Fibroblast of villous mesenchyme (primary cell): ENCODE results near the gene PCBP3. TPM values are rescaled to one million over a fixed set of nuclear protein-coding genes. Genes with fewer than 3 reads are reported as not detected.
"Not testable (repeated sequence)": the region's sequence is repeated elsewhere in the genome, so short reads cannot be mapped to it uniquely, and the experiment has no call there.

Source experiments
- DNase-seq: peaks from one replicate; pipeline ENCODE4 v3.0.0-alpha.2; 2010; ENCODE audit warnings: low read depth
- H3K4me3 ChIP-seq: 2 replicates; pipeline ENCODE4 v1.5.1; 2011; ENCODE audit warnings: low read depth, mild to moderate bottlenecking, low read length
- total RNA-seq: library from RNA; depleted of rRNA; stranded (reverse); fragments of >200 nt; gene quantifications from 2 replicates; pipeline ENCODE4 v1.2.3, GENCODE V29; 2012
- TF ChIP-seq, protein P1 (sequence below): IDR thresholded peaks from 2 replicates; pipeline ENCODE4 v1.5.1; 2012; ENCODE audit warnings: low read depth, mild to moderate bottlenecking, low read length; ENCODE audit not compliant: insufficient read depth

The PCBP3 gene
- total RNA-seq, 1 donor: 1.3 TPM

DNA sequence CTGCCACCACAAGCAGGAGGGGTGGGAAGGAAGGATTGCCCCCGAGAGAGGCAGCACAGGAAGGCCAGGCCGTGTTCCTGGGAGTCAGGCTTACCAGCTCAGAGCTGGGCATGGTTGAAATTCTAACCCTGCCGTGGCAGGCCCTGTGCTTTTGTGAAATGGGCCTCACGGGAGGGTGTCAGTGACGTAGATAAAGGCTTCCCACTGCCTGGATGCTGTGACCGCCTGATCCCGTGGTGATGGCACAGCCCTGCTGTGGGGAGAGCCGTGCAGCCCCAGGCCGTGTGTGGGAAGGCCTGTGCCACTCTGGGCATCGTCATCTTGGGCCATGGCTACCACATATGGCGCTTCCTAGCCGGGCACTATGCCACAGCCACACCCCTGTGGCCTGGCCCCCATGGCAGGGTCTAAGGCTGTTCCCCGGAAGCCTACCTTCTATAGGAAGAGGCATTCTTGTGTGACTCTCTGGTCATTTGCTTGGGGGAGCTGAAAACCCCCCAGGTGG is 161.3 kb downstream of the PCBP3 start:
- TF ChIP-seq, protein P1, sequence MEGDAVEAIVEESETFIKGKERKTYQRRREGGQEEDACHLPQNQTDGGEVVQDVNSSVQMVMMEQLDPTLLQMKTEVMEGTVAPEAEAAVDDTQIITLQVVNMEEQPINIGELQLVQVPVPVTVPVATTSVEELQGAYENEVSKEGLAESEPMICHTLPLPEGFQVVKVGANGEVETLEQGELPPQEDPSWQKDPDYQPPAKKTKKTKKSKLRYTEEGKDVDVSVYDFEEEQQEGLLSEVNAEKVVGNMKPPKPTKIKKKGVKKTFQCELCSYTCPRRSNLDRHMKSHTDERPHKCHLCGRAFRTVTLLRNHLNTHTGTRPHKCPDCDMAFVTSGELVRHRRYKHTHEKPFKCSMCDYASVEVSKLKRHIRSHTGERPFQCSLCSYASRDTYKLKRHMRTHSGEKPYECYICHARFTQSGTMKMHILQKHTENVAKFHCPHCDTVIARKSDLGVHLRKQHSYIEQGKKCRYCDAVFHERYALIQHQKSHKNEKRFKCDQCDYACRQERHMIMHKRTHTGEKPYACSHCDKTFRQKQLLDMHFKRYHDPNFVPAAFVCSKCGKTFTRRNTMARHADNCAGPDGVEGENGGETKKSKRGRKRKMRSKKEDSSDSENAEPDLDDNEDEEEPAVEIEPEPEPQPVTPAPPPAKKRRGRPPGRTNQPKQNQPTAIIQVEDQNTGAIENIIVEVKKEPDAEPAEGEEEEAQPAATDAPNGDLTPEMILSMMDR: no peak
- DNase-seq: no peak
- H3K4me3 ChIP-seq: no peak overlapping the region

DNA sequence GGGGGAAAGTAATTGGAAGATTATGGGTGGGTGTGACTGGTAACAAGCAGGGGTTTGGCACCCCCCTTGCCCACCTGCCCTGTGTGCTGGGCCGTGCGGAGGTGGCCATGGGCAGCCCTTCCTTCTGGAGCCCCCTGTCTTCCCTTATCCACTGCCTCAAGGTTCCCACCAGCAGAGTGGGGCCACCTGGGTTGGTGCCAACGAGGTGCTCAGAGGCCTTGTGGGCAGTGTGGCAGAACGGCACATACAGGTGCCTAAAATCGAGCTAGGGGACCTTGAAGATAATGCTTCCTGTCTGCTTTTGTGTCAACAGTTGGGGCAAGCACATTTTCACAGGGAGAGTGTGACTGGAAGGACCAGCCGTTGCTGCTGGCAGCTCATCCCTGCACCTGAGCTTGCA is 161.8 kb downstream of the PCBP3 start:
- TF ChIP-seq, protein P1: no peak
- no peak for DNase-seq
- no peak overlapping the region for H3K4me3 ChIP-seq

DNA sequence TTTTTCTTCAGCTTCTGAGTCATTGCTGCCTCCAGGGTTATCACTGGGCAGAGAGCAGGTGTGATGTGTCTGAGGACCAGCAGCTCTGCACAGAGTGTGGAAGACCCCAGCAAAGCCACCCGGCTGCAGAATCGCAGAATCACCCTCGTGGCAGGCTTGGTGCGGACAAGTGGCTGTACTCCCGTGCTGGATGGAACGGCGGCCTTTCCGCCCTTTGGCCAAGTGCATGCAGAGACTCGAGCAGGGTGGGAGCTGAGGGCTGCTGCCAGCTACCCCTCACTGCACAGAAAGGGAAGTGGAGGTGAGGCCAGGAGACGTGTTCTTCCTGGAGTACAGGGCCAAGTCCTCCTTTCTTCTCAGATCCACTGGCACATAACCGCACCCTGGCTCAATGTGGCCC is 162.5 kb downstream of the PCBP3 start:
- TF ChIP-seq, protein P1: no peak
- DNase-seq: no peak
- no peak overlapping the region for H3K4me3 ChIP-seq

DNA sequence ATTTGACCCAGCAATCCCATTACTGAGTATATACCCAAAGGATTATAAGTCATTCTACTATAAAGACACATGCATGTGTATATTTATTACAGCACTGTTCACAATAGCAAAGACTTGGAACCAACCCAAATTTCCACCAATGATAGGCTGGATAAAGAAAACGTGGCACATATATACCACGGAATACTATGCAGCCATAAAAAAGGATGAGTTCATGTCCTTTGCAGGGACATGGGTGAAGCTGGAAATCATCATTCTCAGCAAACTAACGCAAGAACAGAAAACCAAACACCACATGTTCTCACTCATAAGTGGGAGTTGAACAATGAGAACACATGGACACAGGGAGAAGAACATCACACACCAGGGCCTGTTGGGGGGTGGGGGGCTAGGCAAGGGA is 165.1 kb downstream of the PCBP3 start:
- DNase-seq, H3K4me3 ChIP-seq: not testable (repeated sequence)

DNA sequence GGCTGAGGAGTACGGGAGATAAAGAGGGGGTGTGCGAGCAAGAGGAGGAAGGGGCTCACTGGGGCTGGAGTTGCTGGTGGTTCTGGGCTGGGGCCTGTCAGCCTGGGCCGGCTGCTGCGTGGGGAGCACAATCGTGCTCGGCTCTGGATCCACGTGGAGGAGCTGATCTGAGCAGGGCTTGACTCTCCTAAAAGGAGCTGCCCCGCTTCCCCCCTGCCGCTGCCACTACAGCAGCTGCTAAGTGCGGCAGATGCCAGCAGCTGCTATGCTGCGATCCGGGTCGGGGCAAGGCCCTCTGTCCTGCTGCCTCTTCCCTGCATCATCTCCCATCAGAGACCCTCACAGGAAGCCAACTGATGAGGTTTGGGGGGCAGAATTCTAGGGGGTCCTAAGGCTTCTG is 165.9 kb downstream of the PCBP3 start:
- DNase-seq: no peak
- TF ChIP-seq, protein P1: no peak
- H3K4me3 ChIP-seq: no peak overlapping the region

DNA sequence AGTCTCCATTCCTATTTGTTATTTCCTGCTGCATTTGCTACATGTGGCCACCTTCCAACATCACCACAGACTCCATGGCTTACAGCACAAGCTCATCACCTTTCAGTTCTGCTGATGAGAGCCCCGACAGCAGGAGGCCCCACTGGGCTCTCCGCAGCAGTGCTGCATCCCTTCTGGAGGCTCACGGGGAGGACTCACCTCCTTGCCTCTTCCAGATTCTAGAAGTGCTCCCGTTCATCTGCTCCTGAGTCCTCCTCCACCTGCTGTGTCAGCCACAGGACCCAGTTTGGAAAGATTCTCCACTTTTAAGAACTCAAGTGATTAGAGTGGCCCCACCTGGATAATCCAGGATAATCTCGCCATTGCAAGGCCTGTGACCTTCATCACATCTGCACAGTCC is 167.6 kb downstream of the PCBP3 start:
- TF ChIP-seq, protein P1: no peak
- H3K4me3 ChIP-seq: no peak overlapping the region
- no peak for DNase-seq

DNA sequence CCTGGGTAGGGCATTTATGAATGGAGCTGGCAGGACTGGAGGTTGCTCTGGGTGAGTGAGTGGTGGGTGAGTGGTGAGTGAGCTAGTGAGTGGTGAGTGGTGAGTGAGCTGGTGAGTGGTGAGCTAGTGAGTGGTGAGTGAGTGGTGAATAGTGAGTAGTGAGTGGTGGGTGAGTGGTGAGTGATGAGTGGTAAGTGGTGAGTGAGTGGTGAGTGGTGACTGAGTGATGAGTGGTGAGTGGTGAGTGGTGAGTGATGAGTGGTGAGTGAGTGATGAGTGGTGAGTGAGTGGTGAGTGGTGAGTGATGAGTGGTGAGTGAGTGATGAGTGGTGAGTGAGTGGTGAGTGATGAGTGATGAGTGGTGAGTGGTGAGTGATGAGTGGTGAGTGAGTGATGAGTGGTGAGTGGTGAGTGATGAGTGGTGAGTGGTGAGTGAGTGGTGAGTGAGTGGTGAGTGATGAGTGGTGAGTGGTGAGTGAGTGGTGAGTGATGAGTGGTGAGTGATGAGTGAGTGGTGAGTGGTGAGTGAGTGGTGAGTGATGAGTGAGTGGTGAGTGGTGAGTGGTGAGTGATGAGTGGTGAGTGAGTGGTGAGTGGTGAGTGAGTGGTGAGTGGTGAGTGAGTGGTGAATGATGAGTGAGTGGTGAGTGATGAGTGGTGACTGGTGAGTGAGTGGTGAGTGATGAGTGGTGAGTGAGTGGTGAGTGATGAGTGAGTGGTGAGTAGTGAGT is 170.8 kb downstream of the PCBP3 start:
- not testable (repeated sequence) for DNase-seq, H3K4me3 ChIP-seq

DNA sequence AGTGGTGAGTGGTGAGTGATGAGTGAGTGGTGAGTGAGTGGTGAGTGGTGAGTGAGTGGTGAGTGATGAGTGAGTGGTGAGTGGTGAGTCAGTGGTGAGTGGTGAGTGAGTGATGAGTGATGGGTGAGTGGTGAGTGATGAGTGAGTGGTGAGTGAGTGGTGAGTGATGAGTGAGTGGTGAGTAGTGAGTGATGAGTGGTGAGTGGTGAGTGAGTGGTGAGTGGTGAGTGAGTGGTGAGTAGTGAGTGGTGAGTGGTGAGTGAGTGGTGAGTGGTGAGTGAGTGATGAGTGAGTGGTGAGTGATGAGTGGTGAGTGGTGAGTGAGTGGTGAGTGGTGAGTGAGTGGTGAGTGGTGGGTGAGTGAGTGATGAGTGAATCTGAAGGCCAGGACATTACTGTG is 172.3 kb downstream of the PCBP3 start:
- not testable (repeated sequence) for H3K4me3 ChIP-seq, DNase-seq
